Activated CD8-positive, alpha-beta memory T cell treated with anti-CD3 and anti-CD28 coated beads, Interleukin-2, amount 50 U/mL, for 1 hour (primary cell): Measurements from ENCODE around the gene UQCRHL.
"Not testable (repeated sequence)": the region's sequence is repeated elsewhere in the genome, so short reads cannot be mapped to it uniquely, and the experiment has no call there.

Experiments used
- DNase-seq: peaks from one replicate; pipeline ENCODE4 v3.0.0-alpha.2; 2020; ENCODE audit errors: extremely low read depth

UQCRHL gene

DNA sequence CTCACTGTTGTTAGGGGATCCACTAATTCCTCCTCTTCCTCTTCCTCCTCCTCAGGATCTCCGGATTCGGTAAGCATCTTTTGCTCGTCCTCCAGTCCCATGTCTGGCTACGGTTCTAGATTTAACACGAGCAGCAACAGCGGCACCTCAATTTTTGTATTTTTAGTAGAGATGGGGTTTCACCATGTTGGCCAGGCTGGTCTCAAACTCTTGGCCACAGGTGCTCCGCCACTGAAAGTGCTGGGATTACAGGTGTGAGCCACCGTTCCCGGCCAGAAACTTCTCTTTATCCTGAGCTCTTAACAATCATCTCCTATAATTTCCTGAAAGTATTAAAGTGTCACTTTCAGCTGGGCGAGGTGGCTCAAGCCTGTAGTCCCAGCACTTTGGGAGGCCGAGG lies at the start of gene UQCRHL:
Gene UQCRHL (minus strand): TSS at position 101 of the 400 bp plus-strand sequence. CDS start 0 bp downstream, at position 101.
- DNase-seq, result not testable (repeated sequence)

DNA sequence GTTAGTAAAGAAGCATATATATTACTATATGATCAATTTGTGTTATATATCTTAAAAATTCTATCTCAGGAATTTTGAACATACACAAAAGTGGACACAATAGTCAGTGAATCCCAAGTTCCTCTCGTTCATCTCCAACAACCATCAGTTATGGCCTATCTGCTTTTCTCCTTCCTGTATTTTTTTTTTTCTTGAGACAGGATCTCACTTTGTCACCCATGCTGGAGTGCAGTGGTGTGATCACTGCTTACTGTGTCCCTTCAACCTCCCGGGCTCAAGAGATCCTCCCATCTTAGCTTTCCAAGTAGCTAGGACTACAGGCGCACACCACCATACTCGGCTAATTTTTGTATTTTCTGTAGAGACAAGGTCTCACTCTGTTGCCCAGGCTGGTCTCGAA lies 49.4 kb upstream of the UQCRHL start:
- no peak for DNase-seq

GRCh38 chr1:15852828-15853302 lies 45.4 kb upstream of the UQCRHL start:
- no peak for DNase-seq

DNA sequence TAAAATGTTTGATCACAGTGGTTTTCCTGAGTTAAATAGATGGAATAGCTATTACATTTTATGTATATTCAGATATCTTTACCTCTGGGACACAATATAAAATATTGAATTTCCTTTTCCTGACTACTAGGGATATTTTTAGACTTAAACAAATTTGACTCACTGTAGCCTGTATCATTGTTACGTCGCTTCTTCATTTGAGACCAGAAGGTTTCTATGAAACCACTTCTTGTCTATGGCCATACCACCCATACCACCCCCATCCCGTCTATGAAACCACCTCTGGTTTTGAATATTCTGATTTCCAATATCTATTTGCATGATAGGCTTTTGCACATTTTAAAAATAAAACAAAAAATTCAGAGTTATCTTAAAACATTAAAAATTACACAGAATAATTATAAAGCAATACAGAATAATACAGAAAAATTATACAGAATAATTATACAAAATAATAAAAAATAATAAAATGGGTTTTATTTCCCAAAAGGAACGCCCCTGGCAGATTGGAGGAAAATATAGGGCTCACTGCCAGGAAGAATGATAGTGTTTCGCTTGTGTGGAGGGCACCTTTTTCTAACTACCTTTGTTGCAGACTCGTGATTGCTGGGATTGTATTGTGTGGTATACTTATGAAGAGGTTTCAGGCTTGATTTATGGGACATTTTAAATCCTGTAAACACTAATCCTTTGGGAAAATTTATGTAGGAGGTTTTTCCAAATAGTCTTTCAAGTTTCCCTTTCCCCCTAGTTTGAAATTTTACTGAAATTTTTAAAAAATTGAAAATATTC lies 44.8 kb upstream of the UQCRHL start:
- DNase-seq, result no peak

DNA sequence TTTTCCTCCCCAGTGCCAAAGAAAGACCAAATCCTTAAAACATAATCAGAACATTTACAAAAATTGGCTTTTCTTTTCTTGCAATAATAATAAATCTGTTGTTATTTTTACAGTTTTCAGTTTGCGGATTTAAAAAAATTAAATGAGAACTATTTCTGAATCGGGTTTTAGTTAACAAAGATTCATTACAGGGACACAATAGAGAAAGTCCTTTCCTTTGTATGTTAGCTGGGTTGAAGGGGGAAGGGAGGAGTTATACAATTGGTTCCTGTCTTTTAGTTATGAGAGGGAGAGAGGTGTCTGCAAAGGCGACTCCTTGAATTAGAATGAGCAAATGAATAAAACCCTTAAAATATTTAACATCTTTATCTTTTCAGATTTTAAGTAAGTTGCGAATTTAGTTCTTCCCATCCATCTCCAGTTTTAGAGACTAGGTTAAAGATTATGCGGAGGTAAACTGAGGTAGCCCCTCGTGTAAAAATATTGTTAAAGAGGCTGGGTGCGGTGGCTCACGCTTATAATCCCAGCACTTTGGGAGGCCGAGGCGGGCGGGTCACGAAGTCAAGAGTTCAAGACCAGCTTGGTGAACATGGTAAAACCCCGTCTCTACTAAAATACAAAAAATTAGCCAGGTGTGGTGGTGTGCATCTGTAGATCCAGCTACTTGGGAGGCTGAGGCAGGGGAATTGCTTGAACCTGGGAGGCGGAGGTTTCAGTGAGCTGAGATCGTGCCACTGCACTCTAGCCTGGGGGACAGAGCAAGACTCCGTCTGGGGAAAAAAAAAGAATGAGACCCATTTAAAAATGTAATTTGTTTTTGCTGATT lies 44.0 kb upstream of the UQCRHL start:
- DNase-seq, result no peak

DNA sequence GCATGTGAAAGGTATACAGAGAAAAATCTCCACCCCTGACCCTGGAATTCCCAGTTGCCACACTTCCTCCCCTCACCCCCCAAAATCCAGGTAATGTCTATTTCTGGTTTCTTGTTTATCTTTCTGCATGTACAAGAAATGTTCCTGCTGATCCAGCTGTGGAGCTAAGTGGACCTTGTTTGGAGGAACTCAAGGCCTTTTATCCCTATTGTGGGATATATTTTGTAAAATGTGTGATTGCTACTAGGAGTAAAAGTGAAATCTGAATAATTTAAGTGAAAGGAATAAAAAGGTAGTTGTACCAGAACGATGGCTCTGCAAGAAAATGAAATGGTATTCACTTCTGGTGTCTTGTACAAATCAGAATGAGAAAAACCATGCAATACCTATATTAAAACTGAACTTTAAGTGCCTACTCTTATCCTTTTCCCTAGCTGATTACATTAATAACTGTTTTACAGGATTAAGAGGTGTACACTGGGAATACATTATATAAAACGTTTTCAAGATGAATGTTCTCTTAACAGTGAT lies 43.1 kb upstream of the UQCRHL start:
- DNase-seq, result no peak

DNA sequence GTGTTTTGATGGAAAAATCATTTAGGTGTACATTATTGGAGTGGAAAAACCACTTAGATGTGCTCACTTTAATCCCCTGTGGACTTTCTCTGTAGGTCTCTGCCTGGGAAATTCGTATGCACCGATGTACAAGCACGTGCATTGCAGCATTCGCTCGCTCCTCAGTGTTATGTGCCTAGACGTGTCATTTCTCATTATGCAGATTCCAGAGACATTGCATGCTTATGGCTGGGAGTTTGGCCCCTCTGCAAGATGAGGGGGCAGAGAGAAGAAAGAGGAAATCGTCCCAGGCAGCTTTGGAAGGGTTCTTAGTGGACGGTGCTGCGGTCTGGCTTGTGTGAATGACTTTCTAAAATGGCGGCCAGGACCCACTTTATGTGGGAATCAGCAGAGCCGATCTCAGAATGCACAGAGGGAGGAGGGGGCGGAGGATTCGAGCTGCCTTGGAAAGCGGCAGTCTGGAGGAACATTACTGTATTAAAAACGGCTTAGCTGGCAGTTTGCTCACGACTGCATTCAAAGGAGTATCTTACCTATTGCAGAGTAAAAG lies 42.4 kb upstream of the UQCRHL start:
- no peak for DNase-seq

- no peak for DNase-seq
These were observed 41.7 kb upstream of the UQCRHL start for GRCh38 chr1:15848929-15849774.

GRCh38 chr1:15848143-15848928 lies 40.9 kb upstream of the UQCRHL start:
- no peak for DNase-seq

DNA sequence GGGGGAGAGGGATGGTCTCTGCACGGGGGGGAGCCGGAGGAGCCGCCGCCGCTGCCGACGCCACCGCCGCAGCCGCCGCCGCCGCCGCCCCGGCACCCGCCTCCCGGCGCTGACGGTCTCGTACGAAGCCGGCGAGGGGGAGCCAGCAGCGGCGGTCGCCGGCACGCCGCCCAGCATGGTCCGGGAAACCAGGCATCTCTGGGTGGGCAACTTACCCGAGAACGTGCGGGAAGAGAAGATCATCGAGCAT lies 40.4 kb upstream of the UQCRHL start:
- no peak for DNase-seq

DNA sequence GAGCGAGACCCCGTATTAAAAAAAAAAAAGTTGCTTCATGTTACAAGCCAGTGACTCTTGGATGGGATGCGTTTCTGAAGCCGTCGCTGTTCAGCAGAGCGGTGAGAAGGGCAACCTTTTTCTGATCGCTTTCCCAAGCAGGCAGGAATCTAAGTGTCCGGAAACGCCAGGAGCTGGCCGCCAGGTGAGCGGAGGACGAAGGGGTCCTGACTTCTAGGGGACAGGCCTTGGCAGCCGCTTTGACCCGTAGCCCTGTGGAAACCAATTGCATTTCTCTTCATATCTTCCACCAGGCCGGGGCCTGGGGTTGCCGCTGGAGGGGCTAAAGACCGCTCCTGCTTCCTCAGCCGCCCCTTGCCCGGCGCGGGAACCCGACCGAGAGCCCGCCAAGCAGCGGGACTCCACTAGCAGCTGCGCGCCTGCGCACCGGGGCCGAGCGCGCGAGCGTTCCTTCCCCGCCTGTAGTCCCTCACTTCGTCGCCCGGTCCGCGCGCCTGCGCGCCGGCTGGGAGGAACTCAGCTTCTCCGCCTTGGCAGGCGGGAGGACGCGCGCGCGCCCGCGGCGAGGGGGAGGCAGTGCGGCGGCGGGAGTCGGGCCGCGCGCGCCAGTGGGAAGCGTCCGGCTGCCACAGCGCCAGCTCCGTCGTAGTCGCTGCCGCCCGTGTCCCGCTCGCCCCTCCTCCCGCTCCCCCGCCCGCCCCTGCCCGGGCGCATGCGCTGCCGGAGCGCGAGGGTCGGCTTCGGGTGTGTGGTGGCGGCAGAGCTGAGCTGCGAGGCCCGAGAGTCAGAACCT lies 39.8 kb upstream of the UQCRHL start, which contains the start of gene SPEN:
Gene SPEN (plus strand): TSS at position 608 of the 793 bp plus-strand sequence. CDS start 361 bp downstream, outside the sequence.
- DNase-seq, result peak; percentile 83

DNA sequence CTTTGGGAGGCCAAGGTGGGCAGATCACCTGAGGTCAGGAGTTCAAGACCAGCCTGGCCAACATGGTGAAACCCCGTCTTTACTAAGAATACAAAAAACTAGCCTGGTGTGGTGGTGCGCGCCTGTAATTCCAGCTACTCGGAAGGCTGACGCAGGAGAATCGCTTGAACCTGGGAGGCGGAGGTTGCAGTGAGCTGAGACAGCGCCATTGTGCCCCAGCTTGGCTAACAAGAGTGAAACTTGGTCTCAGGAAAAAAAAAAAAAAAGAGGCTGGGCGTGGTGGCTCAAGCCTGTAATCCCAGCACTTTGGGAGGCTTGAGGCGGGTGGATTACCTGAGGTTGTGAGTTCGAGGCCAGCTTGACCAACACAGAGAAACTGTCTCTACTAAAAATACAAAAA lies 38.6 kb upstream of the UQCRHL start:
- DNase-seq, result not testable (repeated sequence)

GRCh38 chr1:15843826-15844572 lies 36.5 kb upstream of the UQCRHL start:
- DNase-seq, result no peak

GRCh38 chr1:15838721-15839120 lies 31.3 kb upstream of the UQCRHL start:
- no peak for DNase-seq

- no peak for DNase-seq
These were observed 30.5 kb upstream of the UQCRHL start for GRCh38 chr1:15837931-15838330.

DNA sequence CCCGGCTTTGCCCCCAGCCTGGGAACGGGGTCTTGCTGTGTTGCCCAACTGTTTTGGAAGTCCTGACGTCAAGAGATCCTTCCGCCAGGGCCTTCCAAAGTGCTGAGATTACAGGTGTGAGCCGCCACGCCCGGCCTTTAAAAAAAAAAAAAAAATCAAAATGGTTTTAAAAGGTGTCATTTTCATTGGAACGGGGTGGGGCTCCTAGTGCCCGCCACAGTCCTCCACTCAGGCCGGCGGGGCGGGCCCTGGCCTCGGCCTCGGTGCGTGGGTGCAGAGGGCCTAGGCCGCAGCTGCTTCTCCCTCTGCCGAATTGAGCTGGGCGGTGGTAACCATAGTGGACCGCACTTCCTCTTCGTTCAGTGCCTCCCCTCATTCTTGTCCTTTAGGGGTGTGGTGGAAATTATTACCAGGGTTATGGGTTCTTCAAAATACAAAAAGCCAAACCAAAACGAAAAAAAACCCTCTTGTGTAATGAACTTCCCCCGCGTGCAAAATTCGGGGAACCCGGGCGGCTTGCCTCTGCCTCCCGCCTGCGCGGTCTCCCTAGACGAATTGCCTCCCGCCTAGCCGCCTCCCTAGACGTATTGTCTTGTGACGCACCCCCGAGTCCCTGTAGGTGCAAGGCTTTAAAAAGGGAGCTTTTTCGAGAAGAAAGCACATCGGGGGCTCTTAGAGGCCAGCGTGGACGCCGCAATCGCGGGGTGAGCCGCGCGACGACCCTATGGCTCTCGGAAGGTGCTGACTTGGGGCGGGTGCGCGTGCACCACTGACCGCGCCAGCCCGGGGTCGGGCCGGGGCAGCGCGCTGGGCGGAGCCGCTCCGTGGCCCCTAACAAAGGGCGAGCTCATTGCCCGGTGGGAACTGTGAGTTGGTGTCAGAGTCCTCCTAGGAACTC lies 29.6 kb upstream of the UQCRHL start:
- DNase-seq, result no peak

DNA sequence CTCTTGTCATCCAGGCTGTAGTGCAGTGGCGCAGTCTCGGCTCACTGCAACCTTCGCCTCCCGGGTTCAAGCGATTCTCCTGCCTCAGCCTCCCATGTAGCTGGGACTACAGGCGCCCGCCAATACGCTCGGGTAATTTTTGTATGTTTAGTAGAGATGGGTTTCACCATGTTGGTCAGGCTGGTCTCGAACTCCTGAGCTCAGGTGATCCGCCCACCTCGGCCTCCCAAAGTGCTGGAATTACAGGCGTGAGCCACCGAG lies 29.0 kb upstream of the UQCRHL start:
- DNase-seq, result not testable (repeated sequence)

DNA sequence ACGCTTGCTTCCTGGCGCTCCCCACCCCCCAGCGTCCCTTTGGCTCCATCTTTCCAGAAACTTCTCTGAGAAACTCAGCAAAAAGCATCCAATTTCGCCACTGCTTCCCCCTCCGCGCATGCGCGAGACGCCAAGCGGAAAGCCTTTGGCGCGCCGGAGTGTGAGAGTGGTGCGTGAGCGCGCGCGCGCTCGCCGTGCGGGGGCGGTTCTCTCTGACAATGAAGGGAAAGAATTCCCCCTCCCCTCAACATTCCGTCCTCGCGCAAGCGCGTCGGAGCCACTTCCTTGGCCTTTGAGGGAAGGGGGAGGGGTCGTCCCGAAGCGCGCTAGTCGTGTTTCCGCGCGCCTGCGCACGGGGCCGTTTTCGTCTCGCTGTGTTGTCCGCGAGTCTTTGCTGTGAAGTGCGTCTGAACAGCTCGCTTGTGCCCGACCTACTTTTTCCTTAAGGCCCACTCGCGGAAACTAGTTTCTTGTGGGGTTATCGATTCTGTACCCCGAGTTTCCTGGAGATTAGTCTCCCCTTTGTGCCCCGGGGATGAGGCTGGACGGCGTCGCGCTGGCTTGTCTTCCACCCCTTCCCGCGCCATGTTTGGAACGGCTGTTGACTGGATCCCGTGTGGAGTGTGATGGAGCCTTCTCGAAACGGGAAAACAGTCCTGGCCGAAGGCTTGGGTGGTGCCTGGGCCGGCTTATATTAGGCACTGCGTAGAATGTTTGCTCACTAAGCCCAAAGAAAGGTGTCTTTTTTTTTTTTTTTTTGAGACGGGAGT lies 28.5 kb upstream of the UQCRHL start:
- peak; percentile 94 for DNase-seq
